Measurements from ENCODE around the gene SEC16B. TPM values are rescaled to one million over a fixed set of nuclear protein-coding genes. Genes with fewer than 3 reads are reported as not detected.

Gene SEC16B
- total RNA-seq, 3 donors from 2014 or later = 3.8 to 8.8 (median 4.8) TPM

DNA sequence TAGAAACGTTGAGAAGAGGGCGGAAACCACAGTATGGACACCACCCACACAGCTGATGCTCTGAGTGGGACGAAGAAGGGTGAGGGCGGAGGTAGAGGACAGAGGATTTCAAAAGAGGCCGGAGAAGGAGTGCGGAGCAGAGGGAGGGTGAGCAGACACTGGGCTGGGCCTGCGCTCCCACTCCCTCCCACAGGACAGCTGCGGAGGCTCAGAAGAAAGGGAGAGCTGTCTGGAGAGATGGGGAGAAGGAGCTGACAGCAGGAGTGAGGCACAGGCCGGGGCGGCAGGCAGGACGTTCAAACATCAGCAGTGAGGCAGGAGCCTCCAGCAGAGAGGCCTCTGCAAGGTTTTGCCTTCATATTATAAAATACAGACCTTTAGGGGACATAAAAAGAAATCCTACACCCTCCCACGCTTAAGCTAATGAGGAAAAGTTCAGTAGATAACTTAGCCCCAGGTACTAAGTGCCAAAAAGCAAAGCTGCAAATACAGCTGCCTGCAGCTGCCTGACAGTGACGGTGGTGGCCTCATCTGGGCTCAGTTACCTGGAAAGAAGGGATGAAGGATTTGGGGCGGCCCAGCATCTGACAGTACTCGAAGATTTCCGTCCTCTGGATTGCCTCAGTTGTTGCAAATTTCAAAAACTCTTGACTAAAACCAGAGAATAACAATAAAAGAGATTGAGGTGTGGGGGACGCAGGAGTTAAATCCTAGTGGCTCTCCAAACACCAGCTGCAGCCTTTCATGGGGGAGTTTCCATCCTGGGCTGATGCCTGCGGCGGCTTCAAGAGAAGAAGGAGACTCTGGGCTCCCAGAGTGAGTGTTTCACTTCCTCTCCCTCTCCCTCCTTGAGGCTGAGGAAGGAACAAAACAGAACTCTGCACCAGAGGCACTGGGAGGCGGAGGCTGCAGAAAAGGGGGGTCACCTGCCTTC is 25.6 kb downstream of the SEC16B start:
- intact Hi-C loops (cut with DNase I; ENCODE audit: low total_unique reads) = no loop called here
- Histone ChIP-seq H3K9me3 (no peaks in the 10 kb centered on the region), H3K4me1 (no peaks in the 10 kb centered on the region), H3K27me3 (no peaks in the 10 kb centered on the region), H3K36me3 (no peaks in the 10 kb centered on the region), H3K27ac (no peak overlapping the region), H3K4me3 (no peak overlapping the region)
- TF ChIP-seq POLR2A (IDR thresholded peaks at IDR 0.05) = no peak
- TF ChIP-seq, protein P1, sequence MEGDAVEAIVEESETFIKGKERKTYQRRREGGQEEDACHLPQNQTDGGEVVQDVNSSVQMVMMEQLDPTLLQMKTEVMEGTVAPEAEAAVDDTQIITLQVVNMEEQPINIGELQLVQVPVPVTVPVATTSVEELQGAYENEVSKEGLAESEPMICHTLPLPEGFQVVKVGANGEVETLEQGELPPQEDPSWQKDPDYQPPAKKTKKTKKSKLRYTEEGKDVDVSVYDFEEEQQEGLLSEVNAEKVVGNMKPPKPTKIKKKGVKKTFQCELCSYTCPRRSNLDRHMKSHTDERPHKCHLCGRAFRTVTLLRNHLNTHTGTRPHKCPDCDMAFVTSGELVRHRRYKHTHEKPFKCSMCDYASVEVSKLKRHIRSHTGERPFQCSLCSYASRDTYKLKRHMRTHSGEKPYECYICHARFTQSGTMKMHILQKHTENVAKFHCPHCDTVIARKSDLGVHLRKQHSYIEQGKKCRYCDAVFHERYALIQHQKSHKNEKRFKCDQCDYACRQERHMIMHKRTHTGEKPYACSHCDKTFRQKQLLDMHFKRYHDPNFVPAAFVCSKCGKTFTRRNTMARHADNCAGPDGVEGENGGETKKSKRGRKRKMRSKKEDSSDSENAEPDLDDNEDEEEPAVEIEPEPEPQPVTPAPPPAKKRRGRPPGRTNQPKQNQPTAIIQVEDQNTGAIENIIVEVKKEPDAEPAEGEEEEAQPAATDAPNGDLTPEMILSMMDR (IDR thresholded peaks at IDR 0.05) = no peak
- TF ChIP-seq POLR2AphosphoS5 (IDR thresholded peaks at IDR 0.05) = no peak
- no peak for DNase-seq (ENCODE audit: low spot score in 2 of 2)

DNA sequence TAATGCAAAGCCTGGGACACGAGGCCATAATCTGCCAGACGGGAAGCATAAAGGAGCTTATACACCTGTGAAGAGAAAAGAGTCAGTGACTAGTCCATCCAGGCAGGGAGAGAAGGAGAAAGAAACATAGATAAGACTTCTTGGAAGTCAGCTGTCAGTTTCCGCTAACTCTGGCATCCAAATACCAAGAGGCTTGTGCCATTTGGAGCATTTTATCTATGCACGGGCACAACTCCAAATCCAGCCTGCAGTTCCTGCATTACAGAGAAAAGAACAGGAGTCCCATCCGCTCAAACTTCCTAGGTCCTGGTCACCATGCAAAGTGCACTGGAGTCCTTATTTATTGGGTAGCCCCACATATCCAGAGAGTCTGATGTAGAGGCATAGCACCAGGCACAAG is 27.9 kb downstream of the SEC16B start:
- no peaks in the 10 kb centered on the region for H3K36me3 ChIP-seq
- intact Hi-C loops (cut with DNase I; ENCODE audit: low total_unique reads) = no loop called here
- H3K4me3 ChIP-seq = no peak overlapping the region
- TF ChIP-seq POLR2A (IDR thresholded peaks at IDR 0.05) (no peak), POLR2AphosphoS5 (IDR thresholded peaks at IDR 0.05) (no peak)
- TF ChIP-seq, protein P1 (IDR thresholded peaks at IDR 0.05) = no peak
- H3K9me3 ChIP-seq = no peaks in the 10 kb centered on the region
- no peaks in the 10 kb centered on the region for H3K27me3 ChIP-seq
- no peak overlapping the region for H3K27ac ChIP-seq
- no peaks in the 10 kb centered on the region for H3K4me1 ChIP-seq
- DNase-seq (ENCODE audit: low spot score in 2 of 2) = no peak

DNA sequence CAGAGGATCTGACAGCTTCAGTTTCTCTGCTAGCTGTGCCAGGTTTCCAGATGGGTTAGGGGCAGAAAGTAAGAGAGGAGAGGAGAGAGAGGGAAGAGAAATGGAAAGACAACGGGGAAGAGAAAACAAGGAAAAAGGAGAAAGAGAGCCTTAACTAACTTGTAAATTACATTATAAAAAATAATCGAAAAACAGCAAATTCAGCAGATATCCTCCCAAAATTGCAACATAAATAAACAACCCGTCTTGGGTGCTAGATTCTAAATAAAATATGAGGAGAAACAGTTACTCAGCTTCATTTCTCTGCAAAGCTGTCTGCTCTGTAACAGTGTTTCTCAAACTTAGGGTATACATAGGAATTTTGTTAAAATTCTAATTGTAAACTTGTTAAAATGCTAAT is 29.2 kb downstream of the SEC16B start:
- no peak for DNase-seq (ENCODE audit: low spot score in 2 of 2)
- no peaks in the 10 kb centered on the region for H3K27me3 ChIP-seq
- no peak overlapping the region for H3K4me3 ChIP-seq
- no peaks in the 10 kb centered on the region for H3K4me1 ChIP-seq
- intact Hi-C loops (cut with DNase I; ENCODE audit: low total_unique reads) = no loop called here
- no peak overlapping the region for H3K27ac ChIP-seq
- TF ChIP-seq POLR2AphosphoS5 (IDR thresholded peaks at IDR 0.05) (no peak), POLR2A (IDR thresholded peaks at IDR 0.05) (no peak)
- TF ChIP-seq, protein P1 (IDR thresholded peaks at IDR 0.05) = no peak
- no peaks in the 10 kb centered on the region for H3K9me3 ChIP-seq
- no peaks in the 10 kb centered on the region for H3K36me3 ChIP-seq

DNA sequence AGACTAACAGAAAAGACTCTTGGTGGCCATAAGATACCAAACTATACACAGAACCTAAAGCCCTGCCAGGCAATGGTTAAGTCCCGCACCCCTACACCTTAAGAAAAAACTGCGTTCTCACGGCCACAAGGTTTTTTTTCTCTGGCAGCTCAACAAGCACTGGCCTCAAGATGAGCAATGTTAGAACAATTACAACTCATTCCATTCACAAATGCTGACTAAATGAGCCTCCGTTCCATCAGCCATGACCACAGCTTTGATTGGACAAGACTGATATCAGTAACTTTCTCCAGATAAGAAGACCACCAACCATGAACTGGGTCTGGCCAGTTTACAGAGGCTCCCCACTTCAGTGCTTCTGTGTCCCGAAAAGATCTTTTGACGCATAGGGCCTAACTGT is 31.9 kb downstream of the SEC16B start:
- H3K27me3 ChIP-seq = no peaks in the 10 kb centered on the region
- no peak overlapping the region for H3K27ac ChIP-seq
- no peak for TF ChIP-seq POLR2AphosphoS5 (IDR thresholded peaks at IDR 0.05)
- no peak for TF ChIP-seq POLR2A (IDR thresholded peaks at IDR 0.05)
- TF ChIP-seq, protein P1 (IDR thresholded peaks at IDR 0.05) = no peak
- H3K4me3 ChIP-seq = no peak overlapping the region
- H3K4me1 ChIP-seq = no peaks in the 10 kb centered on the region
- intact Hi-C loops (cut with DNase I; ENCODE audit: low total_unique reads) = no loop called here
- no peak for DNase-seq (ENCODE audit: low spot score in 2 of 2)
- no peaks in the 10 kb centered on the region for H3K9me3 ChIP-seq
- H3K36me3 ChIP-seq = no peaks in the 10 kb centered on the region

DNA sequence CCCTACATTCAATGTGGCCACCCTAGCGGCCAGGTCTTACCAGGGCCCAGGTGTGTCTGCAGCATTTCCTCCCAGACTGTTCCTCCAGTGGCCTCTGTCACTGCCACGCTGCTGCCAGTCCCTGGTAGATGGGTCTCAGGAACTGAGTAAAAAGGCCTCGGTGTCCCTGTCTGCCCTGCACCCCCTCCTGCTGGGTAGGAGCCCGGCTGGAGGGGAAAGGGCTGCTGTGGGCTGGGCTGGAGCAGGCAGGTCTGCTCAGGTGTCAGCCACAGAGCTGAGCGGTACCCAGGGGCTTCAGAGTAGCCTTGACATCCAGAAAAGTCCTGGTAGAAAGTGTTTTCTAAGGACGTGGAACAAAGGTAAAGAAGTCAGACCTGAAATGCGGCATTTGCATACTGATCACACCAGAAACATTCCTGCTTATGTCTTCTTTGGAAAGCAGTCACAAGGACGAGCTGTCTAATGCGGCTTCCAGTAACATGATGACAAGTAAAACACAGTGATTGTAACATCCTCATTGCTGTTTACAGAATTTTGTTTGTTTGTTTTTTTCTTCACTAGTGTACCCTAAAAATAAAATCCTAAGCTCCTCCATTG is 32.6 kb downstream of the SEC16B start:
- DNase-seq (ENCODE audit: low spot score in 2 of 2) = no peak
- intact Hi-C loops (cut with DNase I; ENCODE audit: low total_unique reads) = no loop called here
- H3K9me3 ChIP-seq = no peaks in the 10 kb centered on the region
- H3K36me3 ChIP-seq = no peaks in the 10 kb centered on the region
- TF ChIP-seq POLR2AphosphoS5 (IDR thresholded peaks at IDR 0.05) (no peak), POLR2A (IDR thresholded peaks at IDR 0.05) (no peak)
- TF ChIP-seq, protein P1 (IDR thresholded peaks at IDR 0.05) = no peak
- H3K4me3 ChIP-seq = no peak overlapping the region
- H3K4me1 ChIP-seq = no peaks in the 10 kb centered on the region
- H3K27me3 ChIP-seq = no peaks in the 10 kb centered on the region
- no peak overlapping the region for H3K27ac ChIP-seq

Measured in breast epithelium (tissue), 4 donors.